Tibial artery (tissue), 4 donors: ENCODE results near the gene PDE6A.
A peak's percentile ranks its signal among the peaks of the same experiment; 100 is the strongest.

Experiments
- DNase-seq, 2 donors: peaks; one replicate each; pipeline ENCODE4 v3.0.0-alpha.2; 2019
- H3K27ac ChIP-seq, 2 donors: fragments of 200-600 bp; sonication (generic) in 1 of 2; 1 replicate in 1 of 2; 2 replicates in 1 of 2; pipeline ENCODE4 v1.5.1; 2018 to 2019; ENCODE audit warnings: mild to moderate bottlenecking in 1 of 2
- H3K27me3 ChIP-seq, 2 donors: fragments of 200-600 bp; sonication (generic) in 1 of 2; one replicate each; pipeline versions ENCODE4 v1.5.1 to v1.6.0; 2016 to 2019
- H3K36me3 ChIP-seq, 3 donors: fragments of 200-600 bp; sonication (generic) in 2 of 3; one replicate each; pipeline ENCODE4 v1.5.1; 2016 to 2019; ENCODE audit warnings: mild to moderate bottlenecking in 2 of 3
- H3K4me1 ChIP-seq, 4 donors: fragments of 200-600 bp; sonication (generic) in 2 of 4; 1 replicate in 3 of 4; 2 replicates in 1 of 4; pipeline ENCODE4 v1.5.1; 2016 to 2019
- H3K4me3 ChIP-seq, 2 donors: fragments of 200-600 bp; sonication (generic) in 1 of 2; 1 replicate in 1 of 2; 2 replicates in 1 of 2; pipeline ENCODE4 v1.5.1; 2018 to 2019; ENCODE audit warnings: mild to moderate bottlenecking in 2 of 2
- H3K9me3 ChIP-seq, 3 donors: fragments of 200-600 bp; sonication (generic) in 1 of 3; one replicate each; pipeline ENCODE4 v1.5.1; 2016 to 2019
- CTCF ChIP-seq, 2 experiments: fragments of 200-600 bp in 1 of 2; fragments of 450-650 bp in 1 of 2; IDR thresholded peaks; one replicate each; pipeline ENCODE4 v1.5.1; 2017 to 2019; ENCODE audit warnings: antibody characterized with exemption in 2 of 2, mild to moderate bottlenecking in 1 of 2, moderate library complexity in 1 of 2
- intact Hi-C: fragments of 100-400 bp; cut with DNase I; formaldehyde crosslinking; loops from one replicate; pipeline ENCODE4 v1.15.0; 2023; ENCODE audit warnings: low total_unique reads

Gene PDE6A

GRCh38 chr5:149895416-149896345 is 48.9 kb downstream of the PDE6A start:
- DNase-seq: no peak
- intact Hi-C loops: no loop called here
- Histone ChIP-seq H3K9me3 (no peaks in the 10 kb centered on the region), H3K27ac (peak overlapping the region in 1 of 2 donors; percentile 40), H3K4me3 (no peak overlapping the region), H3K27me3 (no peaks in the 10 kb centered on the region), H3K36me3 (no peaks in the 10 kb centered on the region), H3K4me1 (peaks cover 0 to 21% (median 2%) of the 10 kb centered on the region in 4 donors)
- TF ChIP-seq CTCF (IDR thresholded peaks at IDR 0.05): no peak

- Histone ChIP-seq H3K9me3 (no peaks in the 10 kb centered on the region), H3K4me1 (peaks cover 0 to 21% (median 2%) of the 10 kb centered on the region in 4 donors), H3K4me3 (no peak overlapping the region), H3K36me3 (no peaks in the 10 kb centered on the region), H3K27ac (no peak overlapping the region), H3K27me3 (no peaks in the 10 kb centered on the region)
- intact Hi-C loops: no loop called here
- no peak for TF ChIP-seq CTCF (IDR thresholded peaks at IDR 0.05)
- DNase-seq: no peak
These were observed 50.4 kb downstream of the PDE6A start for GRCh38 chr5:149894237-149894636.

GRCh38 chr5:149893403-149893931 is 51.1 kb downstream of the PDE6A start:
- Histone ChIP-seq H3K36me3 (no peaks in the 10 kb centered on the region), H3K4me3 (no peak overlapping the region), H3K9me3 (no peaks in the 10 kb centered on the region), H3K27me3 (no peaks in the 10 kb centered on the region), H3K4me1 (peaks cover 0 to 21% (median 2%) of the 10 kb centered on the region in 4 donors), H3K27ac (no peak overlapping the region)
- no peak for DNase-seq
- no peak for TF ChIP-seq CTCF (IDR thresholded peaks at IDR 0.05)
- intact Hi-C loops: no loop called here

- H3K27ac ChIP-seq: no peak overlapping the region
- peaks cover 0 to 25% (median 4%) of the 10 kb centered on the region in 4 donors for H3K4me1 ChIP-seq
- no peaks in the 10 kb centered on the region for H3K27me3 ChIP-seq
- no peaks in the 10 kb centered on the region for H3K9me3 ChIP-seq
- H3K4me3 ChIP-seq: no peak overlapping the region
- no peak for DNase-seq
- H3K36me3 ChIP-seq: no peaks in the 10 kb centered on the region
- no peak for TF ChIP-seq CTCF (IDR thresholded peaks at IDR 0.05)
- intact Hi-C loops: no loop called here
These were observed 52.0 kb downstream of the PDE6A start for GRCh38 chr5:149892594-149892993.

- DNase-seq: no peak
- Histone ChIP-seq H3K36me3 (no peaks in the 10 kb centered on the region), H3K9me3 (no peaks in the 10 kb centered on the region), H3K27ac (no peak overlapping the region), H3K27me3 (no peaks in the 10 kb centered on the region), H3K4me1 (peaks cover 0 to 5% (median 4%) of the 10 kb centered on the region in 4 donors), H3K4me3 (no peak overlapping the region)
- intact Hi-C loops: no loop called here
- TF ChIP-seq CTCF (IDR thresholded peaks at IDR 0.05): no peak
These were observed 56.3 kb downstream of the PDE6A start for GRCh38 chr5:149888280-149888679.
